ENCODE data around the gene GRIN1. TPM values are rescaled to one million over a fixed set of nuclear protein-coding genes. Genes with fewer than 3 reads are reported as not detected.
A peak's percentile ranks its signal among the peaks of the same experiment; 100 is the strongest.

GRIN1 gene
- total and polyA plus RNA-seq, 8 donors, result 0.25 to 0.55 (median 0.31) TPM; not detected in 5

GRCh38 chr9:137170486-137171148 lies 31.7 kb downstream of the GRIN1 start:
- H3K9me3 ChIP-seq, result no peaks in the 10 kb centered on the region
- H3K4me3 ChIP-seq, result no peak overlapping the region
- H3K36me3 ChIP-seq, result no peaks in the 10 kb centered on the region
- no peak for TF ChIP-seq CTCF (IDR thresholded peaks at IDR 0.05)
- no peak for TF ChIP-seq EP300 (IDR thresholded peaks at IDR 0.05)
- no peak for TF ChIP-seq POLR2AphosphoS5 (IDR thresholded peaks at IDR 0.05)
- no peak for TF ChIP-seq POLR2A (IDR thresholded peaks at IDR 0.05)
- H3K4me1 ChIP-seq, result peaks cover 53 to 91% (median 70%) of the 10 kb centered on the region in 4 donors
- peaks cover 13 to 91% (median 74%) of the 10 kb centered on the region in 3 donors for H3K27me3 ChIP-seq
- H3K27ac ChIP-seq, result peak overlapping the region in 1 of 5 donors; percentile 1
- no peak for DNase-seq
- WGBS, 5 donors, result 47 to 69% (median 58%) methylated on average over 3 to 14 of the region's 14 CpGs
- intact Hi-C loops (cut with DNase I; ENCODE audit: low total_unique reads), result no loop called here

GRCh38 chr9:137171149-137171900 lies 32.4 kb downstream of the GRIN1 start:
- H3K4me1 ChIP-seq, result peaks cover 53 to 94% (median 74%) of the 10 kb centered on the region in 4 donors
- WGBS, 5 donors, result 83 to 89% (median 87%) methylated on average over 16 to 22 of the region's 22 CpGs
- no peaks in the 10 kb centered on the region for H3K9me3 ChIP-seq
- intact Hi-C loops (cut with DNase I; ENCODE audit: low total_unique reads), result no loop called here
- H3K4me3 ChIP-seq, result no peak overlapping the region
- peaks cover 11 to 84% (median 67%) of the 10 kb centered on the region in 3 donors for H3K27me3 ChIP-seq
- H3K27ac ChIP-seq, result peak overlapping the region in 1 of 5 donors; percentile 1
- DNase-seq, result no peak
- TF ChIP-seq CTCF (IDR thresholded peaks at IDR 0.05), result no peak
- TF ChIP-seq EP300 (IDR thresholded peaks at IDR 0.05), result no peak
- TF ChIP-seq POLR2AphosphoS5 (IDR thresholded peaks at IDR 0.05), result no peak
- no peak for TF ChIP-seq POLR2A (IDR thresholded peaks at IDR 0.05)
- no peaks in the 10 kb centered on the region for H3K36me3 ChIP-seq

DNA sequence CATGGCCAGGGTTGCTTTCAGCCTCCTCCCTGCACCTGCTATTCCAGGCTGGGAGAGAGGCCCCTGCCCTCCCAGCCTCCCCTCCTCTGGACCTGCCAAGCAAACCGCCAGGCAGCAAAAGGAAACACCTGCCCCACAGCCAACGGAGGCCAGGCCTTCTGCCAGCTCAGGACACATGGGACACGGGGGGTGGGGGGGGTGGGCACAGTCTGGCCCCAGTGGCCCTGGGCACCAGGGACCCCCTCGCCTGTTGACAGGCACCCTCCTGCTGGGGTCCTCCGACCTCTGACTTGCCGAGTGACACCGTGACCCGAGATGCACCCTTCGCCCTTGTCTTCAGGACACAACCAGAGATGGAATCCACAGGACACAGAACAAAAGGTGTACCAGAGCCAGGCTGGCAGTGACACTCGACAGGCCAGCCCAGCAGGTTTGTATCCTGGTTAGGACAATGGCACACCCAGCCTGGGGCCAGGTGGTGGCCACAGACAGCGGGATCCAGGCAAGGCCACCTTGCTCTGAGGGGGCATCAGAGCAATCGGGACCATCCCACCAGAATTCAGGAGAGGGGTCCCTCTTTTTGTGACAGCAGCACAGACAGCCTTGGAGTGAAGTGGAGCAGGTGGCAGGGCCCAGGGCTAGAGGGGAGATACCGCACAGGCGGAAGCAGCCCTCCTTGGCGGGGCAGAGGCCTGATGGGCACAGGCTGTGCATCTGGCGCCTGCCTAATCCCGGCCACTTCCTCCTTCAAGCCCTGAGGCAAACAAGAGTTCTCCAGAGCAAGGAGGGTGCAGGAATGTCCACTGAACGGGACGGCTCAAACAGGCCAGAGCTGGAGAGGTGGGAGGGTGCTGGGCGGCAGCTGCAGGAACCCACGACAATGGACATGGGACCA lies 34.2 kb downstream of the GRIN1 start:
- peak in 1 of 2 donors; percentile 74 for DNase-seq
- 28 to 55% (median 36%) methylated on average over 18 to 21 of the region's 21 CpGs for WGBS, 5 donors
- Histone ChIP-seq H3K27ac (peak overlapping the region in 4 of 5 donors; percentile 4 to 35 (median 20)), H3K4me3 (no peak overlapping the region), H3K36me3 (peaks cover 3 to 16% (median 7%) of the 10 kb centered on the region in 4 donors), H3K4me1 (peaks cover 40 to 78% (median 63%) of the 10 kb centered on the region in 4 donors), H3K9me3 (no peaks in the 10 kb centered on the region), H3K27me3 (peaks cover 0 to 65% (median 48%) of the 10 kb centered on the region in 3 donors)
- intact Hi-C loops (cut with DNase I; ENCODE audit: low total_unique reads), result no loop called here
- no peak for TF ChIP-seq POLR2A (IDR thresholded peaks at IDR 0.05)
- TF ChIP-seq CTCF (IDR thresholded peaks at IDR 0.05), result no peak
- TF ChIP-seq POLR2AphosphoS5 (IDR thresholded peaks at IDR 0.05), result no peak
- TF ChIP-seq EP300 (IDR thresholded peaks at IDR 0.05), result no peak
